Esophagus mucosa (tissue), 1 donor: Measurements from ENCODE around the gene GOLGA5. TPM values are rescaled to one million over a fixed set of nuclear protein-coding genes. Genes with fewer than 3 reads are reported as not detected.
A peak's percentile ranks its signal among the peaks of the same experiment; 100 is the strongest.
"Not testable (repeated sequence)": the region's sequence is repeated elsewhere in the genome, so short reads cannot be mapped to it uniquely, and the experiment has no call there.

Source experiments
- ATAC-seq: fragments of 200-7000 bp; cut with Tn5 transposase; one replicate; pipeline ENCODE4 v1.9.1; 2020
- total RNA-seq: library from RNA; stranded (reverse); gene quantifications from one replicate; pipeline ENCODE4 v1.2.4, GENCODE V29; 2023
- donor health status: DM: yes; HTN: yes; CAD: no.

Gene GOLGA5, protein sequence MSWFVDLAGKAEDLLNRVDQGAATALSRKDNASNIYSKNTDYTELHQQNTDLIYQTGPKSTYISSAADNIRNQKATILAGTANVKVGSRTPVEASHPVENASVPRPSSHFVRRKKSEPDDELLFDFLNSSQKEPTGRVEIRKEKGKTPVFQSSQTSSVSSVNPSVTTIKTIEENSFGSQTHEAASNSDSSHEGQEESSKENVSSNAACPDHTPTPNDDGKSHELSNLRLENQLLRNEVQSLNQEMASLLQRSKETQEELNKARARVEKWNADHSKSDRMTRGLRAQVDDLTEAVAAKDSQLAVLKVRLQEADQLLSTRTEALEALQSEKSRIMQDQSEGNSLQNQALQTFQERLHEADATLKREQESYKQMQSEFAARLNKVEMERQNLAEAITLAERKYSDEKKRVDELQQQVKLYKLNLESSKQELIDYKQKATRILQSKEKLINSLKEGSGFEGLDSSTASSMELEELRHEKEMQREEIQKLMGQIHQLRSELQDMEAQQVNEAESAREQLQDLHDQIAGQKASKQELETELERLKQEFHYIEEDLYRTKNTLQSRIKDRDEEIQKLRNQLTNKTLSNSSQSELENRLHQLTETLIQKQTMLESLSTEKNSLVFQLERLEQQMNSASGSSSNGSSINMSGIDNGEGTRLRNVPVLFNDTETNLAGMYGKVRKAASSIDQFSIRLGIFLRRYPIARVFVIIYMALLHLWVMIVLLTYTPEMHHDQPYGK
- total RNA-seq, result 24.9 TPM

DNA sequence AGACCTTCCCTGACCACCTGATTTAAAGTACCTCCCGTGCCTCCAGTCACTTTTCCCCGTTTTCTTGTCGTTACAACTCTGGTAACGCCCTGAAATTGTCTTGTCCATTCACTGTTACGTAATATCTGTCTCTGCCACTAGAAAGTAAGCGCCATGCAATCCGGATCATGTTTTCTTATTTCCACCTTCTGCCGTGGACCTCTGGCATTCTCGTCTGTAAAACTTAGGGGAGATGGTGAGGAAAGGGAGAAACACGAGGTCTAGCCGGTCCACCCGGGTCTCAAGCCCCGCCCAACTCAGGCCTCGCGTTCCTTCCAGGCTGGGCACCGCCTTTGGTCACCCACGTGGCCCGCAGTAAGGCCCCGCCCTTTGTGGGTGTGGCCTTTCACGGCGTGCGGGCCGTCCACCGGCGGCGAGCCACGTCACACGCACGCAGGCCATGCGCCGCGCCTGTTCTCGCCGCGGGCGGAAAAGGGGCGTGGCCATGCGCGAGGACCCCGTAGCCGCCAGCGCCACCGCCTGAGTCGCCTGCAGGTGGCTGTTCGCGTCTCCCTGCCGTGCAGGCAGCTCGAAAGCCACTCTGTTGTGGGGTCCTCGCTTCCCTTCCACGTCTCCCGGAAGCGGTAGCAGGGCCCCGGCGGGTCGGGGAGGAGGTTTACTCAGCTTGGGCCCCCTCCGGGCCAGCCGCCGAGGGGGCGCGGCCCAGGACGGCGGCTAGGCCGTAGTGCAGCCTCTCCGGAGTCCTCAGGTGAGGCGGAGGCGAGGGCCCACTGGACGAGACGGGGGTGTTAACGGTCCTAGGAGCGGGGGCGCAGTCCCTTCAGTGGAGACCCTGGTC is at the start of gene GOLGA5:
TSS of gene GOLGA5 (plus strand) at position 597 of the 838 bp plus-strand sequence. CDS start 3,133 bp downstream, outside the sequence.
- ATAC-seq, result peak; percentile 99

DNA sequence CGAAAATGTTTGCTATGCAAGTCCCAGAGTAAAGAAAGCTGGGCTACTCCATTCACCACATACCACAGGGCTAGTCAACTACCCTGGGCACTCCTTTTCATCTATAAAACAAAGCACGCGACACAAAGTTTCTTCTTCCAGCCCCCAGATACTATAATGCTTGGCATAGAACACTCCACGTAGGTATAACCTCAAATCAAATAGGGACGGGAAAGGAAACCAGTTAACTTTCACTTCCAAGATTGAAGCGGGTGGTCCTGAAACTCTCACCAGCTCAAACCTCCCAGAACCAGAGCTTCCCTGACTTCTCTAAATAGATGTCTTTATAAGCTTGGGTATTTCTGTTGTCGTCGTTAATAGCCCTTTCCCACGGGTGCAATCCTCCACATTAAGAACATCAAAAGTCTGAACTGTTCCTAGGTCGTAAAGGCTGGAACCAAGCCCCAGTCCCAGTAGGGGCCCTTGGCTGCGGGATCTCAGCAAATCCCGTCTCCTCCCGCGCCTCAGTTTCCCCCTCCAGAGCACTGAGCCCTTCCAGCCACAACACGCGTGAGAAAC is 46.3 kb upstream of the GOLGA5 start:
- peak; percentile 4 for ATAC-seq

DNA sequence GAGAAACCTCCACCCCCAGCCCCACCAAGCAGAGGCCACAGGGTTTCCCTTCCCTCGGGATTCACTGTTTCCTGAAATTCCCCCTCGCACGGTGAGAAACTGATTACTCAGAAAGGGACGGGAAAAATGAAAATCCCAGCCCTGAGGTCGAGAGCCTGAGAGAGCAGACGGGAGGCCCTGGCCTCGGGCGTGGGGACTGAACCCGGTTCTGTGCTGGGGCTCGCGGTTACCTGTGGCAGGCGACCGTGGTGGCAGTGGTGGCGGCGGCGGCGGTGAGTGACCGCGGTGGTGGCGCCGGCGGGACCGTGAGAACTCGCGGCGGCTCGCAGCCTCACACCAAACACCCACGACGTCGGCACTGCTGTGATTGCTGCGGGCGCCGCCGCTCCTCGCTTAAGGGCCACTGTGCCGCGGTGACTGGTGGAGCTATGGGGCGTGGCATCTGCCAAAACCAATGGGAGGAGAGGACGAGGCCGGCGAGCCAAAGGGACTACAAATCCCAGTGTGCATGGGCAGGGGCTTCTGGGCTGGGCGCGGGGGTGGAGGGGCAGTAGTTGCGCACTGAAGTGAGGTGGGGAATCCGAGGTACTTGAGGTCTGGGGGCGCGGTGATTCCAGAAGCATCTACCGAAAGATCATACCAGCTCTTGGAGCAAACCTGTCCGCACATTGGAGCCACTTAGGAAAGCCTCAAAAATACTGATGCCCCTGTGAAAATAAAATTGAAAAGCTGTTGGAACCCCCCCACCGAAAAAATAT is 45.7 kb upstream of the GOLGA5 start, which contains the start of gene LGMN:
TSS of gene LGMN (minus strand) at position 369 of the 758 bp plus-strand sequence. CDS start 15,841 bp downstream, outside the sequence.
- peak; percentile 98 for ATAC-seq

DNA sequence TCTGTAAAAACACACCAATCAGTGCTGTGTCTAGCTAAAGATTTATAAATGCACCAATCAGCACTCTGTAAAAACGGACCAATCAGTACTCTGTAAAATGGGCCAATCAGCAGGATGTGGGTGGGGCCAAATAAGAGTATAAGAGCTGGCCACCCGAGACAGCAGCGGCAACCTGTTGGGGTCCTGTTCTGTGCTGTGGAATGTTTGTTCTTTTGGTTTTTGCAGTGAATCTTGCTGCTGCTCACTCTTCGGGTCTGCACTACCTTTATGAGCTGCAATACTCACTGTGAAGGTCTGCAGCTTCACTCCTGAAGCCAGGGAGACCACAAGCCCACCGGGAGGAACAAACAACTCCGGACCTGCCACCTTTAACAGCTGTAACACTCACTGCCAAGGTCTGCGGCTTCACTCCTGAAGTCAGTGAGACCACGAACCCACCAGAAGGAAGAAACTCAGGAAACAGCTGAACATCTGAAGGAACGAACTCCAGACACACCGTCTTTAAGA is 43.8 kb upstream of the GOLGA5 start:
- not testable (repeated sequence) for ATAC-seq

DNA sequence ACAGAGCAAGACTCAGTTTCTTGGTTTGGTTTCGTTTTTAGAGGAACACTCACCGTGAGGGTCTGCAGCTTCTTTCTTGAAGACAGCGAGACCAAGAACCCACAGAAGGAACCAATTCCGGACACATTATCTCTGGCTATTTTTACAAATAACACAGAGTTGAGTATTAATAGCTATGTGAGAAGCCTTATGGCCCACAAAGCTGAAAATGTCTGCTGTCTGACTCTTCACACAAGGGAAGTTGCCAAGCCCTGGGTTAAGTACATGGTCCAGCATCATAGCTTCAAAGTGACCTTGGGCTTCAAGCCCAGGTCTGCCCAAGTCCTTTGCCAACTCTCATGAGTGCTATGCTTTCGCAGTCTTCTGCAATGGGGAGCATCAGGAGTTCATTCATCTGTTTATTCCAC is 43.1 kb upstream of the GOLGA5 start:
- ATAC-seq, result no peak

DNA sequence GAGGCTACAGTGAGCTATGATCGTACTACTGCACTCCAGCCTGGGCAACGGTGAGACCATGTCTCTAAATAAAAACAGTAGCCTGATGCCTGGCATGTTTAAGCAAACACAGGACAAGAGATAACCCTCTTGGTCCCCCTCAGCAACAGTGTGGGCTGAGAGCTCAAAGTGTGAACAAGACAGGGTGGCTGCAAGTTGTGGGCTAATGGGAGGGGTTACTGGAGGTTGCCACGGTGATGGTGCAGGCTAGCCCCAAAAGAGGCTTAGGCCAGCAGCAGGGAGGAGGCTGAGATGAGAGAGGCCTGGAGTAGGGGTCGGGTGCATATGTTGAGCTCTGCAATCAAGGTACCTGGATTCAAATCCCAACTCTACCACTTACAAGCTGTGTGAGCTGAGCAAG is 42.3 kb upstream of the GOLGA5 start:
- ATAC-seq, result no peak

DNA sequence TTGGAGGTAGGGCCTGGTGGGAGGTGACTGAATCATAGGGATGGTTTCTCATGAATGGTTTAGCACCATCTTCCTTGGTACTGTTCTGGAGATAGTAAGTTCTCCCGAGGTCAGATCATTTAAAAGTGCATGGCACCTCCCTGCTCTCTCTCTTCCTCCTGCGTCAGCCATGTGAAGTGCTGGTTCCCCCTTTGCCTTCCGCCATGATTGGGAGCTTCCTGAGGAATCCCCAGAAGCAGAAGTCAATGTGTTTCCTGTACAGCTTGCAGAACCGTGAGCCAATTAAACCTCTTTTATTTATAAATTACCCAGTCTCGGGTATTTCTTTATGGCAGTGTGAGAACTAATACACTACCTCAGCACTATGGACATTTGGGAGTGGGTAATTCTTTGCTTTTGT is 40.9 kb upstream of the GOLGA5 start:
- ATAC-seq, result no peak

DNA sequence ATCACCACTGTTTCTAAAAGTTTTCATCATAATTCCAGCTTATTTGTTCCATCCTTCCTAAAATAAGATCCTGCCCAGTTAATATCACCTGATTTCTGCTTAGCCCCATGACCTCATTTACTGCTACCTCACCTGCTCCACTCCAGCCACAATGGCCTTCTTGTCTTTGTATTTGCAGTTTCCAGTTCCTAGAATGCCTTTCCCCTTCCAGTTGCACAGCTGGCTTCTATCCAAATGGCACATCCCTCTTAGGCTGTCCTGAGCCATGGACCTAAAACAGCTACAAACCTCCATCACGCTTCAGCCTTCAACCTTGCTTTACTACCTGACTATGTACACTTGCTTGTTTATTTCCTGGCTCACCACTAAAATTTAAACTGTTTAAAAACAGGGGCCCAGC is 39.1 kb upstream of the GOLGA5 start:
- no peak for ATAC-seq

DNA sequence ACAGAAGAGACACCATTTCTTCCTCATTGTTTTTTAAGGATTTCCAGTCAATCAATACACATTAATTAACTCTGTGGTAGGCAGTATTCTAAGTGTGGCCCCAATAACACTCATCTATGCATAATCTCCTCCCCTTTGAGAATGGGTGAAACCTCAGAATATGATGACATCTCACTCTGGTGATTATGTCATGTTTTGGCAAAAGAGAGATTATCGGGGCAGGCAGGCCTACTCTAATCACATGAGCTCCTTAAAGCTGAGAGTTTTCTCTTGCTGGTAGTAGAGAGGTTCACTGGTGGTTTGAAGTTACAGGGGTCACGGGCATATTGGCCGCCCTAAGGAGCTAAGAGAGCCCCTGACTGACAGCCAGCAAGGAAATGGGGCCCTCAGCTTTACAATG is 38.6 kb upstream of the GOLGA5 start:
- ATAC-seq, result no peak

DNA sequence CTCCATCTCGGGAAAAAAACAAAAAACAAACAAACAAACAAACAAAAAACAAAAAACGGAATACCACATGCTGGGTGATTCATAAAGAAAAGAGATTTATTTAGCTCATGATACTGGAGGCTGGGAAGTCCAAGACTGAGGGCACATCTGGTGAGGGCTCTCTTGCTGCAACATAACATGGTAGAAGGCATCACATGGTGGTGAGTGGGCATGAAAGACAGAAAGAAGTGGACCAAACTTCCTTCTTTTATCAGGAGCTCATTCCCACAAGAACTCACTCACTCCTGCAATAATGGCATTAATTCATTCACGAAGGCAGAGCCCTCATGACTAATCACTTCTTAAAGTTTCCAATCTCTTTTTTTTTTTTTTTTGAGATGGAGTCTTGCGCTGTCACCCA is 37.7 kb upstream of the GOLGA5 start:
- no peak for ATAC-seq

DNA sequence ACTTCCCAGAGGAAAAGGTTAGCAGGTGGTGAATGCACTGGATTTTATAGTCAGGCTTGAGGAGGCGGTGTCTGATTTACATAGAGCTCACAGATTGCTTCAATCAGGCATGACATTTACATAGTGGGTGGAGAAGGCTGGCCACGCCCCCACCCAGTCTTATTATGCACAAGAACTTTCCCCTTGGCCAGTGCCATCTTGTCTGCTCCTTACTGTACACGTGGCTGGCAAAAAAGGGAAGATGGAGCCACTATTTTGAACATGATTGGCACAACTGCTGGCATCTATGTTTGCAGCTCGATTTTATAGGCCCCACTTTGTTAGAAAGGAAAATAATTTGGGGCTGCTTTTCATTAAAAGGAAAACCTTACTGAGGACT is 34.8 kb upstream of the GOLGA5 start:
- ATAC-seq, result peak; percentile 85

DNA sequence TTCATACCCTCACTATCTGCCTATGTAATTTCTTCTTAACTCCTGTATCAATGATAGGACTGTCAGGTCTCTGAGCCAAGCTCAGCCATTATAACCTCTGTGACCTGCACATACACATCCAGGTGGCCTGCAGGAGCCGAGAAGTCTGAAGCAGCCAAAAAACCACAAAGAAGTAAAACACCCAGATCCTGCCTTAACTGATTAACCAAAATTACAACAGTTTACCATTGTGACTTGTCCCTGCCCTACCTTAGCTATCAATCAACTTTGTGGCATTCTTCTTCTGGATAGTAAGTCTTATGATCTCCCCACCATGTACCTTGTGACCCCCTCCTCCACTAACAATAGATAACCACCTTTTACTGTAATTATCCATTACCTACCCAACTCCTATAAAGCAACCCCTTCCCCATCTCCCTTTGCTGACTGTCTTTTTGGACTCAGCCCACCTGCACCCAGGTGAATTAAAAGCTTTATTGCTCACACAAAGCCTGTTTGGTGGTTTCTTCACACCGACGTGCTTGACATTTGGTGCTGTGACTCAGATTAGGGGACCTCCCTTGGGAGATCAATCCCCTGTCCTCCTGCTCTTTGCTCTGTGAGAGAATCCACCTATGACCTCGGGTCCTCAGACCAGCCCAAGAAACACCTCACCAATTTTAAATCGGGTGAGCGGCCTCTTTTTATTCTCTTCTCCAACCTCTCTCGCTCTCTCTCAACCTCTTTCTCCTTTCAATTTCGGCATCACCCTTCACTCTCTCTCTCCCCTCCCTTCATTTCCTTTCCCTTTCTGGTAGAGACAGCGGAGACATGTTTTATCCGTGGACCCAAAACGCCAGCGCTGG is 34.2 kb upstream of the GOLGA5 start:
- ATAC-seq, result no peak

DNA sequence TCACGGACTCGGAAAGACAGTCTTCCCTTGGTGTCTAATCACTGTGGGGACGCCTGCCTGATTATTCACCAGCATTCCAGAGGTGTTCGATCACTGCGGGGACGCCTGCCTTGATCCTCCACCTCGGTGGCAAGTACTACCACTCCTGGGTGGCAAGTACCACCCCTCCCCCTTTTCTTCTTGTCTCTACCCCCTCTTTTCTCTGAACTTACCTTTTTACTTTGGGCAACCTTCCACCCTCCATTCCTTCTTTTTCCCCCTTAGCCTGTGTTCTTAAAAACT is 33.6 kb upstream of the GOLGA5 start:
- no peak for ATAC-seq

DNA sequence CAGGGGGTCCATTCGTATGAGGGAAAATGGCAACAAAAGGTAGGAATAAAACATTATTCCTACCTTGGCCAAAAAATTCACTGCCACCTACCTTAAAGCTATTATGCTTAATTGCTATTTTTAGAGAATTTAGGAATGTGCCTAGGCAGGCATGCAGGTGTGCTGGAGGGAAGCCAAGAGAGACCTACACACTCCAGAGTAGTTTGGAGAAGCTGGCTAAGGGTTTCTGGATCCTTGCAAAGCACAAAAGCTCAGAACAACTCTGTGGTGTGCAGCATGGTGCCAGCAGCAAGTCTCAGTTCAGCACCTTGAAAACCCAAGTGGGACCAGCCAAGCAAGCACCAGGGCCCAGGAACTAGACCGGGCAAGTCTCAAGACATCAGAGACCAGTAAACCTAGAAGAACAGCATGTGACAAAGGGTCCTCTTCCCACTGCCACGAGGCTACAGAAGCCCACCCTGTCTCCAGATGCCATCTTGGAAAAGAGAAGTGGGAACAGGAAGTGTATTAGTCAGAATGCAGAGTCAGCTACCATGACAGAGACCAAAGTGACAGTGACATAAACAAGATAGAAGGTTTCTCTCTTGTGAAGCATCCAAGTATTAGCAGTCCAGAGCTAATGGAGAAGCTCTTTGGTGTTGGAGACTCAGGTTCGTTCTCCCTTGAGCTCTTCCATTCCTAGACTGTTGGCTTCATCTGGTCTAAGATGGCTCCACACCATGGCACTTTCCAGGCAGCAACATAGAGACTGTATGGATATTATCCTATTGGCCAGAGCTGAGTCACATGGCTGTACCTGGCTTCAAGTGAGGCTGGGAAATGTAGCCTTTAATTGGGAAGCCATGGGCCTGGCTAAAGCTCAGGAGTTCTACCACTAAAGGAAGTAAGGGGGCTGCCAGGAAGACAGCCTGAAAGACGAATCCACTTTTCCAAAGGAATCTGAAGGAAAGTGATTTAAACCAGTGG is 30.2 kb upstream of the GOLGA5 start:
- ATAC-seq, result peak; percentile 42

DNA sequence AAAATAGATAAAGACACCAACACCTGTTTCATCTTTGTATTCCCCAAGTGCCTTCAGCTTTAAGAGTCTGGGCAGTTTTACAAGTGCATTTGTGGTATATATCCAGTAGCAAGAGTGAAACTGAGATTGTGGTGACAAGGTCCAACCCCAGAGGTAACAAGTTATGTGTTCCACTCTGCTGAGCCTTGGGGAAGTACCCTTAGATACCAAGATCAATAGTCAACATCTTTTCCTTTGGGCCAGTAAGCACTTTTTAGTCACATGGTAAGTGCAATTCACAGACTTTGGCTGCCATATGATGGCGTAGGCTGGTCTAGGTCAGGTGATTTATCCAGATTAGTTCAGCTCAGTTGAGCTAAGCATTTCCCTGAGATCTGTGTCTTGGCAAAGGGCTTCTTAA is 25.9 kb upstream of the GOLGA5 start:
- ATAC-seq, result peak; percentile 72

DNA sequence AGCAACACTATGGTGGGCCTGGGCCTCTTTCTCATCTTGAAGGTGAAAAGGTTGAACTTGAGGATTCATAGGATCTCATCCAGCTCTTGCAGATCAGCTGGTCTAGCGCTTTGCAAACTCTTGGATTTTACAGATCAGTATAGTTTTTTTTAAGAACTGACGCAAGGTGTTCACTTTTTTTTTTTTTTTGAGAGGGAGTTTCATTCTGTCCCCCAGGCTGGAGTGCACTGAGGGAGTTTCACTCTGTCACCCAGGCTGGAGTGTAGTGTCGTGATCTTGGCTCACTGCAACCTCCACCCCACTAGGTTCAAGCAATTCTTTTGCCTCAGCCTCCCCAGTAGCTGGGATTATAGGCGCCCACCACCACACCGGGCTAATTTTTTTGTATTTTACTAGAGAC is 25.3 kb upstream of the GOLGA5 start:
- no peak for ATAC-seq

DNA sequence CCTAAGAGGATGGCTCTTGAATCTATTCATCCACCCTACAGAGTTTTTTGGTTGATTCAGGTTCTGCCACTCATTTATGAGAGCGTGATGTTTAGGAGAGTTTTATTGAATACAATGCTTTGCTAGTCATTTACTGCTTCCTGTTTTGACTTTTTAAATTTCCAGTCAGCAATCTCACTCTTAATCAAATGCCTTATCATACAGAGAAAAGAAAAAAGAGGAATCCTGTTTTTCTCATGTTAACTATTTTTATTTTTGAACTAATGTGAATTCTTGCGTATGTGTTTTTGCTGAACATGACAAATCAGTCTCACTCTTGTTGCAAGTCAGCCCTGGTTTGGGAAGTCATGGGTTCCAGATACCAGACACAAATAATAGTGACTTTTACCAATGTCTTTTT is 23.6 kb upstream of the GOLGA5 start:
- ATAC-seq, result no peak

DNA sequence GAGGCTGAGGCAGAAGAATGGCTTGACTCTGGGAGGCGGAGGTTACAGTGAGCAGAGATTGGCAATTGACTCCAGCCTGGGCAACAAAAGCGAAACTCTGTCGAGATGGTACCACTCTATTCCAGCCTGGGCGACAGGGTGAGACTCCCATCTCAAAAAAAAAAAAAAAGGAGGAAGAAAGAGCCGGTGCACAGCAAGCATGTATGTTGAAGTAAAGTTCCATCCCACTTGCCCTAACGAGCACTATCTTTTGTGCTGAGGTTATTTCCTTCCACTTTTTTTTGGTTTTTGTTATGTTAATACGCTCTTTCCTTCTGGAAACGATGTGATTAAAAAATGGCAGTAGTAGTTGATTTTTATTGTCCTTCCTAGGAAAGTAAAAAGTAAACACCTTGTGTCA is 19.5 kb upstream of the GOLGA5 start:
- ATAC-seq, result no peak

DNA sequence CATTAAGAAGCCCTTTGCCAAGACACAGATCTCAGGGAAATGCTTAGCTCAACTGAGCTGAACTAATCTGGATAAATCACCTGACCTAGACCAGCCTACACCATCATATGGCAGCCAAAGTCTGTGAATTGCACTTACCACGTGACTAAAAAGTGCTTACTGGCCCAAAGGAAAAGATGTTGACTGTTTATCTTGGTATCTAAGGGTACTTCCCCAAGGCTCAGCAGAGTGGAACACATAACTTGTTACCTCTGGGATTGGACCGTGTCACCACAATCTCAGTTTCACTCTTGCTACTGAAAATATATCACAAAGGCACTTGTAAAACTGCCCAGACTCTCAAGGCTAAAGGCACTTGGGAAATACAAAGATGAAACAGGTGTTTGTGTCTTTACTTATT is 18.8 kb upstream of the GOLGA5 start:
- peak; percentile 62 for ATAC-seq
